GM21723 (cell line): ENCODE results near the gene ABCF2.
A peak's percentile ranks its signal among the peaks of the same experiment; 100 is the strongest.

Source experiments
- ATAC-seq: cut with Tn5 transposase; IDR thresholded peaks from one replicate; pipeline ENCODE4 v1.9.1; 2021; ENCODE audit warnings: mild to moderate bottlenecking, moderate library complexity; ENCODE audit not compliant: unreplicated experiment

The ABCF2 gene

DNA sequence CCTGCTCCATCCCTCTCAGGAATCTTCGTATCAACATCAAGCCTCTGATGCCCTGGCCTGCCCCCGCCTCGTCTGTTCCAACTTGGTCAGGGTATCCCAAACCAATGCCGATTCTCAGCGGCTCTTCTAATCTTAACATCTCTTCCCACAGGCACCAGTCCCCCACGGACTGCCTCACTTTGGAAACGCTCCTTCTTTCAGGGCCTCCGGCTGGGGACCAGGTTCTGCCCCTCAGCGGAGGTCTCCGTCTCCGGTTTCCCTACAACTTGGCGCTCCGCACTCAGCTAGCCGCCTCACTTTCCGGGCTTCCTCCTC, 488 bp downstream of the ABCF2 start:
- peak; percentile 6 for ATAC-seq

DNA sequence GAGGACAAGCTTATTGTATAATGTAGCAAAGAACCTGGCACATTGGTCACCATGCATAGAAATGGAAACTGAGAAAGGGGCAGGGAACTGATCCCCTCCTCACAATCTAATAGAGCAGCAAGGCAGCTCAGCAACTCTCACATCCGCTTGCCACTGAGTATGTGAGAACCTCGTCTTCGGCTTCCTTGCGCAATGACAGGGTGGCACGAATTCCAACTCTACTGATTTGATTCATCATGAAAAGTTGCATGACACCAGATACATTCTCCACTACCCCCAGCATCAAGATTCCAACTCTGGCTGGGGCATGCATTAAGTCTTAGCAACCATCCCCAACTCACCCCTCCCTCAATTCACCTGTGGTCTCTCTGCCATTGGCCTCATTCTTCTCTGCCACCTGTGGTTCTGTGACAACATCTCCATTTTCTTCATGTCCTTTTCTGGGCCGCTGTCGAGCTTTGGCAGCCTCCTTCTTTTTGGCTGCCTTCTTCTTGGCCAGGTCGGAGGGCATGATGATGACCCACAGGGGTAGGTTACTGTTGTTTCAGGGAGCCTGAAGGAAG, 976 bp downstream of the ABCF2 start:
- ATAC-seq: no peak

DNA sequence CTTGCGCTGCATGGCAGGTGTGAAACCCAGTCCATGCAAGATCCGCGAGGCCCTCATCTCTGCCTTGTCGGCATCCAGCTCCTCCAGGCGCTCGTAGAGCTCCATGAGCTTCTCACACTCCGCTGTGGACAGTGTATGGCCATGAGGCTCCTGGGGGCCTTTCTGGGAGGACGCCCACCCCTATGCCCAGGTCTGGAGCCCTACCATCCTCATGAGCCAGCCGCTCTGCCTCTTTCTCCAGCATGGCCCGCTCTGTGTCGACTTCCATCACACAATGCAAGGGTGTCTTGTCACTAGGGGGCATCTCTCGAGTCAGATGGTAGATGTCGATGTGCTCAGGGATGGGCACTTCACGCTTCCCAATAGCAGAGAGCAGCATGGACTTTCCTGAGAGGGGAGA, 3.3 kb downstream of the ABCF2 start:
- ATAC-seq: no peak

DNA sequence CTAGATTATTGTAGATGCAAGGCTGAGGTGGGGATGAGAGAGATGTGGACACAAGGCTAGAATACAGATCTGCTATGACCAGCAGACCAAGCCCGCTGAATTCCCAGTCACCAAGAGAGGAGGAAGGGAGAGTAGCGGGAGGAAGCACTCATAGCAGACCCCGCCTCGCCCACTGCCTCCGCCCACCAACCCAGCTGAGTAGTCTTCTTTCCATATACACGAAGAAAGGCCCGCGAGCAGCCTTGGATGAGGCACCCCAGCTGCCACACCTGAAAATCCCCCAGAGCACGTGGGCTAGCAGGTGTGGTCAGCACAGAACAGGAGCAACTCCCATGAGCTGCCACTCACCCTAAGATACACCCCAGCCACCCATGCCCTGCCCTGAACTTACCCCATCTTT, 8.8 kb downstream of the ABCF2 start:
- no peak for ATAC-seq

DNA sequence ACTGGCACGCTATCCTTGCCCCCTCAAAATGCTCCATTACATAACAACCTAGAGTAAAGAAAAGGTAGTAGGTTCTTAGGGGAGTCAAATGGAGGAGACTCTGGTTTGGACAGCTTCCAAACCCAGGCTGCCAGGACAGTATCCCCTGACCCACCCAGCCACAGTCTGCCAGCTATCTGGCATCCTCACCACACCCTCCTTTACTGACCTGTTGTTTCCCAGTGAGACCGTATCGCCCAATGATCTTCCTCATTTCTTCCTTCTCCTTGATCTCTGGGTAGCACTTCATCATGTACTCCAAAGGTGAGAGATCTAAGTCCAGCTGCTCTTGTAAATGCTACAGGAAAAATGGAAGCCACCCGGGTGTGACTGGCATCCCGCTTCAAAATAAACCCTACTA, 11.6 kb downstream of the ABCF2 start:
- ATAC-seq: no peak

DNA sequence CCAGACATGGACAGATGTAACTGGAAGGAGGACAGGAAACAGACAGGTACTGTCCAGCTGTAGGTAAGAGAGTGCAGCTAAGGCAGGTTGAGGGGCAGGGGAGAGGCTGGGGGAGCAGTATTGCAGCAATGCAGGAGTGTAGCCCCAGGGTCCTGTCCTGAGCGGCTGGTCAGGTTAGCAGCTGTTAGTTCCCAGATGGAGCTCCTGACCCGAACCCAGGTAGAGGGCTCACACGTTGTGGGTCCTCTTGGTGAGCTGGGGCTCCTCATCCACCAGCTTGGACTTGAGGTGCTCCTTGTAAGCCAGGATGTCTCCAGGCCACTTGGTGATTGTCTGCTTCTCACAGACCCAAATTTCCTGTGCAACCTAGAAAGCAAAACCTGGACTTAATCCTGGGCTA, 13.2 kb downstream of the ABCF2 start:
- ATAC-seq: no peak

DNA sequence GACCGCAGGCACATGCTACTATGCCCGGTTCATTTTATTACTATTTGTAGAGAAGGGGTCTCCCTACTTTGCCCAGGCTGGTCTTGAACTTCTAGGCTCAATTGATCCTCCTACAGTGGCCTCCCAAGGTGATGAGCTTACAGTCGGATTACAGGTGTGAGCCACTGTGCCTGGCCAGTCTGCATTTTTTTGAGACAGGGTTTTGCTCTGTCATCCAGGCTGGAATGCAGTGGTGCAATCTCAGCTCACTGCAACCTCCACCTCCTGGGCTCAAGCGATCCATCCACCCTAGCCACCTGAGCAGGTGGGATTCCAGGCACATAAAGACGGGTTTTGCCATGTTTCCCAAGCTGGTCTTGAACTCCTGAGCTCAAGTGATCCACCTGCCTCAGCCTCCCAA, 14.4 kb downstream of the ABCF2 start:
- ATAC-seq: no peak

DNA sequence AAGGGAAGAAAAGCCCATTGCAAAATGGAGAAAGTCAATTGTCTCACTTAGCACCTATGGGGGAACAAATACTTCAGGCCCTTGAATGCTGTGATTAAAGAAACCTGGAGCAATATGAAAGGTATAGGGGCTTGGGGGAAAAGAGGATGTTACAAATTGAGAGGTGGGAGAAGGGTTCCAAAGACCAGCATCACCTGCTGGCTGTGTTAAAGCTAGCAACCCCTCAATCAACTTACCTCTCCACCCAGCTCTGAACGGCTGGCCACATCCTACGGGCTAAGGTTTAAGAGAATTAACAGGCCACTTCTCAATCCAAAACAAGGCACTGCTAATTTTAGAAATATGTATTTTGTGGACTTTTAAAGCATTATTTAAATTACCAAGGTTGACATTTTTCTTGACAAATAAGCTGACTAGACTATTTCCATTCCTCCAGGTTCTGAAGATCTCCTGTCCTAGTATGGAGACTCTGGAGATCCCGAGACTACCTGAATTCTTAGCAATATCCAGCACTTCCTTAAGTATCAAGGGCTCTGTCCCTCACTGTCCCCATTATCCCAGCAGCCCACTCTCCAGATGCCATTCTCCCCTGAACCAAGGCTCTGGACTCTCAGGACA, 15.7 kb downstream of the ABCF2 start:
- no peak for ATAC-seq

DNA sequence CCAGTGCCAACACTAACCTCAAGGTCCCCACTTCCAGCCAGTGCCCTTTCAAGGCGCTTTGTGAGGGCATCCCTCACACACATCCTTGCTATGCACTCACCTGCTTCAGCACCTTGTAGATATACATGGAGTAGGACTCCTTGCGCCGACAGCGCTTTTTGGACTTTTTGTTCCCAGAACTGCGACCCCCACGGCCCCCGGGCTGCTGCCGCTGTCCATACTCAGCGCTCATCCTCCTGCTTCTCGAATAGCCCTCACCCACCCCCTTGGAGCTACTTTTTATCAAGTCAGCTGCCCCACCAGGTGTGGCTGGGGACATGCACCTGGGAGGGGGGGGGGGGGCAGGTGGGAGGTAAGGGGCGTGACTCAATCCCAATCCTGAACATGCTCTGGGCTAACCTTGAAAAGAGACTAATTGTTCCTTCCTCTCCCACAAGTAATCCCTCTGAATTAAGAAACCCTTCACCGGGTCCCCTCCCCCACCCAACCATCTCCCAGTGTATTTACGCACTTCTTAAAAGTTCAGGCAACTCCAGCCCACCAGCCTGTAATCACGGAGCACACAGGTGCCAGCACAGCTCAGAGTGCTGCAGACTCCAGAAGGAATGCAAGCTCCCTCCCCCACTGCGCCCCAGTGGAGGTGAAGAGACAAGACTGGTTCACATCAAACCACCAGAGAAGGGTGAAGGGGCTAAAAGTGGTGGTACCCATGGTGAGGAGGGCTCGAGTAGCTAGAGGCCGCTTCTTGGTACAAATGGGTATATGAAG, 16.7 kb downstream of the ABCF2 start, which contains the start of gene H2BK1:
Gene H2BK1 (minus strand): TSS at position 402 of the 768 bp plus-strand sequence. CDS start 170 bp downstream, at position 232.
- no peak for ATAC-seq

DNA sequence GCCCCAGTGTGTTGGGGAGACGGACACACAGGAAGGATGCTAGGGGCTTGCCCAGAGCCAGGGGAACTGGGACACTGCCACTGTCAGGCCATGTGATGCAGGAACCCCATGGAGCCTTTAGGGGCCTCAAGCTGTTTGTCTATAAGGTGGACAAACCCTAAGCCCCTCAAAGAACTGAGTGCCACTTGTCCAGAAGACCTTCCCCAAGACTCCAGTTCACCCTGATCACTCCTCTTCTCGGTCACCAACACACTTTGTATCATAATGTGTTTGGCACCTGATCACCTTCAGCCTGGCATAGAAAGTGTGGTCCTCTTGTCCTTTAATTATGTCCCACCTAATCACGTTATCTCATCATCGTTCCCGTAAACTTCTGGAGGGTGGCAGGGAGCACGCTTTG, 17.4 kb downstream of the ABCF2 start:
- no peak for ATAC-seq

DNA sequence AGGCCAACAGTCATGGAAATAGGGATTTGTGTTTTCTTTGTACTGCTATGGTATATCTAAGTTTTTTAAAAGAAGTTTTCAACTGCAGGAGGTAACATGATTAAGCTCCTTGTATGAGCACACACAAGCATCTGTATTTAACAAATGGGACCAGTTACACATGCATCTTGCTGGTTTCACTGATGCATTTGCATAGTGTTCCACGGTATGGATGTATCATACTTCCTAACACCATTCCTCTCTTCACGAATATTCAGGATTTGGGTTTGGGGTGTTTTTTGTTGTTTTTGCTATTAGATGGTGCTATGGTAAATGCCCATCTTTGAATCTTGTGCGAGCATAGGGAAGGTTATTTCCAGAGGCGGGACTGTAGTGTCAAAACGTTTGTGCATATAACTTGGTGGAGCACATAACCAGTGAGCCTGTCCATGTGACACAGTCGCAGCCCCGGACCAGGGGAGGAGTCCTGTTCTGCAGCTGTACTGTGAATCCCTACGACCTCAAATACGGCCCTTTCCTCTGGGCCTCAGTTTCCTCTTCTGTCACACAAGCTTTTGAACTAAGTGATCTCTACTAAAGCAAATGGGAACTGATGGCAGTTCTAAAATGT, 18.6 kb downstream of the ABCF2 start:
- ATAC-seq: no peak

DNA sequence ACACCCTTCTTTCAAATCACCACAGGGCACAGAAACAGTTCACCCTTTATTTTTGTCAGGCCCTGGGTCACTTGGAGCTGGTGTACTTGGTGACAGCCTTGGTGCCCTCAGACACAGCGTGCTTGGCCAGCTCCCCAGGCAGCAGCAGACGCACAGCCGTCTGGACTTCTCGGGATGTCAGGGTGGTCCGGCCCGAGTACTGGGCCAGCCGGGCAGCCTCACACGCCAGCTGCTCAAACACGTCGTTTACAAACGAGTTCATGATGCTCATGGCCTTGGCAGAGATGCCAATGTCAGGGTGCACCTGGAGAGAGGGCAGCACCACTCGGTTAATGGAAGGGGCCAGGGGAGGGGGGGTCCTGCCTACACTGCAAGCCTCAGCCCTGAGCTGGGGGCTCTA, 19.2 kb downstream of the ABCF2 start:
- ATAC-seq: no peak

DNA sequence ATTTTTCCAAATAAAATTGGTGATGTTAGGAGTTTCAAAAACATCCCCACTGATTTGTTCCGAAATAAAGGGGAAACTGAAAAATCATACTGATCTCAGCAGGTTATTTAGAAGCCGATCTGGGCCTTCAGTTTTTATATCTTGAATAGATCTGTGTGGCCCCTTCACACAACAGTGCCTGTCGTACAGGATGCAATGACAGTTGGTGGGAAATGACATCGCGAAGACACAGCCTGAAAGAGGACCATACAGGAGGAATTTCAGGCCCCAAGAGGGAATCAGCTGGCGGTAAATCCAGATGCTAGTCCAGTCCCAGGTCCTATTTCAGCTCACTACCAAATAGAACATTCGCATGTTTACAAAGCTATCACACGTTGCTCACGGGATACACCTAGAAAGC, 19.7 kb downstream of the ABCF2 start:
- ATAC-seq: no peak

DNA sequence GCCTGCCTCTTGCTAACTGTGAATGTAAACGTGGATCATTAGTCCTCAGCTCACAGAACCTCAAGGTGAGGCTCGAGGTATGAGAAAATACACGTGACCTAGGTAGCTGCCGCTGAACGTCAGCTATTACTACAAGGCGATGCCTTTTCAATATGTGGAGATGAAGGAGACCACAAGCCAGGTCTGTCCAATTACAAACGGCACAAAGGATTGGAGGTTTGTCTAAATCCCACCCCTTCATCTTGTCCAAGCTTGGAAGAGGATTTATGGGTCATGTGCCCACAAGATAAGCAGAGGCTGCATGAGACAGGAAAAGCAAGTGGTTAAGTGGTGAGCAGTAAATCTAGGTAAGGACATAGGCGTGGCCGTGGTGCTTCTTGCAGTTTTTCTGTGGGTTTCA, 20.1 kb downstream of the ABCF2 start:
- ATAC-seq: no peak

DNA sequence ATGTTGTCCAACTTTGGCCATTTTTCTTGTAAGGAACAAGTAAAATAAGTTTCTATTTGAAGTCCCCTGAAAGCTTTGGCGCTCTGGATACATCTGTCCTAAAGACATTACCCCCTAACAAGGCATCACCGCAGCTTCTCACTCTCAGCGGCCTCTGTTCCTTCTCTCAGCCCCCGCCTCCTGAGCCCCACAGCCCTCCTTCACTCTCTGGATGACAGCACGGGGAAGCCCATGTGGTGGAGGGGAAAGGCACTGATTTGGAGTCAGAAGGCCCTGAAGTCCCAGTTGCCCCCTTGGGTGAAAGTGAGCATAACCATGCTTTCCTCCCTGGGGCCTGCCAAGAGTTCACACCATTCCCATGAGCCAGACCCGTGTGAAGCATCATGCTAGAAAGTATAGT, 21.3 kb downstream of the ABCF2 start:
- no peak for ATAC-seq

DNA sequence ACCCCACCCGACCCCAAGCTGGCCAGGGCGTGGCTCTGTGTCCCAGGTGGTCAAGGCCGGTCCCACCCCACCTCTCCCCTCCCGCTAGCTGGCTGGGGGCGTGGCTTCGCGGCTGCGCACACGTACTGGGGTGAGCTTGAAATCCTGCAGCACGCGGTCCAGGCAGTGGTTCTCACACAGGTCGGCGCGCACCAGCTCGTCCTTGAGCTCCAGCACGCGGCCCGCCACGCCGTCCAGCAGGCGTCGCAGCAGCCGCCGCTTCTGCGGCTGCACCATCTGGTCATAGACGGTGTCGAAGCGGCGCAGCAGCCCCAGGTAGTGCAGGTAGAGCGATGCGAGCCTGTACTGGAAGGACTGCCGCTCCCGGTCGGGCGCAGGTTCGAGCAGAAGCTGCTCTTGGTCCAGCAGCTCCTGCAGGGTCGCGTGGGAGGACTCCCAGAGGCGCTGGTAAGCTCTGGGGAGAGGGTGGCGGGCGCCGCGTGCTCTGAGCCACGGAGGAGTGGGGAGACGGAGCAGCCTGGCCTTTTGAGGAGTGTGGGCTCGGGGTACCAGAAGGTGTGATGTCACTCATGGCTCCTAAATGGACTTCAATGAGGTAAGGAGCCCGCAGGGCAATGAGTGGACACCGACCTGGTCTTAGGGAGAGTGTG, 22.5 kb downstream of the ABCF2 start:
- no peak for ATAC-seq

DNA sequence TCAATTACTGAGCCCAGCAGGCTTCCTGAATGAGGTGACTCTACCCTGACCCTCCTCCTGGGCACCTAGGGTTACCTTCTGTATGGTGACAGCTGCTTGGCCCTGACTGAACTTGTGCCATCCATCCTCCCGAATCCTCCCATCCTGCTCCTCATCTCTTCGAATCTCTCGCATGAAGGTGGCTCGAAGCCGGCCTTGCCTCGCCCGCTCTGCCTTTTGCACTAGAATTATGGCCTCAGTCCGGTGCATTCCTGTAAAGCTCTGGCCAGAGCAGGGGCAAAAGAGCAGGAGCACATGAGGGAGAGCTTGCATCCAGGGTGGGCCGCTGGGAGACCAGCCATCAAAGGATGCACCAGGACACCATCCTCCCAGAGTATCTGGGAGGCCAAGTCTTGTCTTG, 24.2 kb downstream of the ABCF2 start:
- no peak for ATAC-seq

DNA sequence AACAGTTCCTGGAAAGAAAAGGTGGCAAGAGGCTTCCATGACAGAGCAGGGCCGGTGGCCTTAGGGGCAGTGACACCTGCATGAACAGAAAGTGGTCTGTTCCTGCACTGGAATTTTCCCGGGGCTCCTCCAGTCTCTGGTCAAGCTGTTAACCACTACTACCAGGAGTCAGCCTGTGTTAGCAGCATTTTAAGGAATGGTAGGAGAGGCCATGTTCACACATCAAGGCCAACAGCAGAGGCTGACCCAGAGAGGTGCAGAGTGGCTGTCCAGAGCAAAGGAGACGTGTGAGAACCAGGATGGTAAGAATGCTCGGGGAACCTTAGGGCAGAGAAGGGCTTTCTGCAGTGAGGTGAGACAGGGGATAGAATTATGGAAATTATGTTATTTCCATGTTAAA, 25.3 kb downstream of the ABCF2 start:
- ATAC-seq: no peak

DNA sequence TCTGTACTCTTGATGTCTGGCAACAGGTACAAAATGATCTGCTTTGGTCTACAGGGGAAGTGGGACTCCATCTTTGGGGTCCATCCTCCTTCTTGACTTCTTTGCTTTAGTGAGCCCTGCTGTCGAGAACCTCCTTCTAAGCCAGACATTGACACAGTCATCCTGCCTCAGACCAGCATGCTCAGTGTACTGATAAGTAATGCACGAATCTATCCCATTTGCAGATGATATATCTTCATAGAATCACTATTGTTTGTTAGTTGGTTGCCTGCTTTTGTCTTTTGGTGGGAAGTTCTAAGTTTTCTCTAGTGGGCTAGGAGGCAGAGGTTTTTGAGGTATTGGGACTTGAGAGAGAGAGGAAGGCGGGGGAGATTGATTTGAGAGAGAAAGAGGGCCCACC, 25.7 kb downstream of the ABCF2 start:
- no peak for ATAC-seq

DNA sequence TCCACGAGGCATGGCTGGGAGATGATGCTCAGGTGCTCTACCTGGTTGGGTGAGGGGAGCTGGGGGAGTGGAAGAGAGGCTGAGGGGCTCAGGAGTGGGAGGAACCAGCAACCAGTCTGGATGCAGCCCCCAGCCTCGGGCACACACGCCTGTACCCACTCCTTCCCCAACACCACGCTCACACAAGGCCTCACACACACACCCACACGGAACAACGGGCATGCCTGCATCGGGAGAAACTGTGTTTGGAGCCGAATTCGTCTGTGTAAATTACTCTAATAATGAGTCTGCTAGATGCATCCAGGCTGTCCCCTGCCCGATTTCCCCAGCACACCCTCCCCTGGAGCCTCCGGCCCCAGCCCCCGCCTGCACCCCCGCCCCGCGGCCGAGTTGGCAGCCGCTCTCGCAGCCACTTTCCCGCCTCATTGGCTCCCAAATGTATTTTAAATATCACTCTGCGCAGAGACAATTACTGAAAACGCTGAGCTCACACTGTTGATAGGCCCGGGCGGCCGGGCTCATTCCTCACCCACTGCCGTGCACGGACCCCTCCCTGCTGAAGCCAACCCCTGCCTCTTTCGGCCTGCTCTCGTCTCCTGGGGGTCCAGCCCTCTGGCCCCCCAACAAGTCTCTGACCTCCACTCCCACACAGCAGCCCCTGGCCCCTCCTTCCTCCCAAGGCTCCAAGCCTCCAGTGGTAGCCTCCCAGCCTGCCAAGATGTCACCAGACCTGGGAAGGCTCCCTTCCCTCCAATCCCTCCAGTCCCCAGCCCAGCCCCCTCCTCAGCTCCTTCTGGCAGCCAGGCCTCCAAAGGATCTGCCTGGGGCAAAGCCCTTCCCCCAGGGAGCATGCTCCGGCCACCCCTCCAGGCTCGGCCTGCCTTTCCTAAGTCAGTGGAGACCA, 27.8 kb downstream of the ABCF2 start:
- no peak for ATAC-seq

DNA sequence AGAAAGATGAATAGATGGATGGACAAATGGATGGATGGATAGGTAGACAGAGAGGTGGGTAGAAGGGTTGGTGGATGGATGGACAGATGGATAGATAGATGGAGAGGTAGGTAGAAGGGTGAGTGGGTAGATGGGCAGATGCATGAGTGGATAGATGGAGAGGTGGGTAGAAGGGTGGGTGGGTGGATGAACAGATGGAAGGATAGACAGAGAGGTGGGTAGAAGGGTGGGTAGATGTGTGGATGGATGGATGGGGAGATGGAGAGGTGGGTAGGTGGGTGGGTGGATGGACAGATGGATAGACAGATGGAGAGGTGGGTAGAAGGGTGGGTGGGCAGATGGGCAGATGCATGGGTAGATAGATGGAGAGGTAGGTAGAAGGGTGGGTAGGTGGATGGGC, 29.1 kb downstream of the ABCF2 start:
- ATAC-seq: no peak
